WTC11 (cell line): ENCODE results near the gene RHOU.

Experiments
- IRF1 ChIP-seq: sonication (generic); formaldehyde crosslinking; IDR thresholded peaks from 2 replicates; pipeline ENCODE4 v1.8.0; 2023; ENCODE audit warnings: missing genetic modification reagents
- JUN ChIP-seq: sonication (generic); formaldehyde crosslinking; IDR thresholded peaks from 2 replicates; pipeline ENCODE4 v1.8.0; 2023; ENCODE audit warnings: mild to moderate bottlenecking, missing genetic modification reagents
- NR1H2 ChIP-seq: sonication (generic); formaldehyde crosslinking; IDR thresholded peaks from 2 replicates; pipeline ENCODE4 v1.9.0; 2021; ENCODE audit warnings: mild to moderate bottlenecking, moderate library complexity, missing genetic modification reagents
- SP1 ChIP-seq: sonication (generic); formaldehyde crosslinking; conservative IDR thresholded peaks from 2 replicates; pipeline ENCODE4 v1.8.1; 2022; ENCODE audit warnings: missing genetic modification reagents
- TCF7 ChIP-seq: sonication (generic); formaldehyde crosslinking; IDR thresholded peaks from 2 replicates; pipeline ENCODE4 v1.8.0; 2022; ENCODE audit warnings: mild to moderate bottlenecking, low read depth, missing genetic modification reagents, moderate library complexity
- TEAD1 ChIP-seq: sonication (generic); formaldehyde crosslinking; IDR thresholded peaks from 2 replicates; pipeline ENCODE4 v1.8.0; 2022; ENCODE audit warnings: mild to moderate bottlenecking, missing genetic modification reagents
- USF1 ChIP-seq: sonication (generic); formaldehyde crosslinking; IDR thresholded peaks from 2 replicates; pipeline ENCODE4 v1.8.0; 2022; ENCODE audit warnings: mild to moderate bottlenecking, missing genetic modification reagents
- USF2 ChIP-seq: sonication (generic); formaldehyde crosslinking; IDR thresholded peaks from 2 replicates; pipeline ENCODE4 v1.8.1; 2023; ENCODE audit warnings: mild to moderate bottlenecking, missing genetic modification reagents, moderate library complexity
- ZNF423 ChIP-seq: fragments of 250-450 bp; sonication (Bioruptor Pico); IDR thresholded peaks from 2 replicates; pipeline ENCODE4 v2.1.2; 2022; ENCODE audit warnings: mild to moderate bottlenecking, moderate library complexity
- TF ChIP-seq, protein P1 (sequence below): fragments of 200-600 bp; IDR thresholded peaks from 2 replicates; pipeline ENCODE4 v1.8.0; 2022; ENCODE audit warnings: antibody characterized with exemption
- TF ChIP-seq, protein P2 (sequence below): sonication (generic); formaldehyde crosslinking; IDR thresholded peaks from 2 replicates; pipeline ENCODE4 v1.8.1; 2023; ENCODE audit warnings: mild to moderate bottlenecking, missing genetic modification reagents, borderline replicate concordance

GRCh38 chr1:228739826-228740225 is 4.5 kb downstream of the RHOU start:
- TF ChIP-seq, protein P1, sequence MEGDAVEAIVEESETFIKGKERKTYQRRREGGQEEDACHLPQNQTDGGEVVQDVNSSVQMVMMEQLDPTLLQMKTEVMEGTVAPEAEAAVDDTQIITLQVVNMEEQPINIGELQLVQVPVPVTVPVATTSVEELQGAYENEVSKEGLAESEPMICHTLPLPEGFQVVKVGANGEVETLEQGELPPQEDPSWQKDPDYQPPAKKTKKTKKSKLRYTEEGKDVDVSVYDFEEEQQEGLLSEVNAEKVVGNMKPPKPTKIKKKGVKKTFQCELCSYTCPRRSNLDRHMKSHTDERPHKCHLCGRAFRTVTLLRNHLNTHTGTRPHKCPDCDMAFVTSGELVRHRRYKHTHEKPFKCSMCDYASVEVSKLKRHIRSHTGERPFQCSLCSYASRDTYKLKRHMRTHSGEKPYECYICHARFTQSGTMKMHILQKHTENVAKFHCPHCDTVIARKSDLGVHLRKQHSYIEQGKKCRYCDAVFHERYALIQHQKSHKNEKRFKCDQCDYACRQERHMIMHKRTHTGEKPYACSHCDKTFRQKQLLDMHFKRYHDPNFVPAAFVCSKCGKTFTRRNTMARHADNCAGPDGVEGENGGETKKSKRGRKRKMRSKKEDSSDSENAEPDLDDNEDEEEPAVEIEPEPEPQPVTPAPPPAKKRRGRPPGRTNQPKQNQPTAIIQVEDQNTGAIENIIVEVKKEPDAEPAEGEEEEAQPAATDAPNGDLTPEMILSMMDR: no peak
- TF ChIP-seq IRF1 (CRISPR knock-in tag) (no peak), ZNF423 (CRISPR knock-in tag) (no peak), NR1H2 (CRISPR knock-in tag) (no peak), USF1 (no peak), TEAD1 (CRISPR knock-in tag) (no peak), JUN (CRISPR knock-in tag) (no peak), SP1 (CRISPR knock-in tag) (no peak), TCF7 (CRISPR knock-in tag) (no peak), USF2 (CRISPR knock-in tag) (no peak)
- TF ChIP-seq, protein P2, sequence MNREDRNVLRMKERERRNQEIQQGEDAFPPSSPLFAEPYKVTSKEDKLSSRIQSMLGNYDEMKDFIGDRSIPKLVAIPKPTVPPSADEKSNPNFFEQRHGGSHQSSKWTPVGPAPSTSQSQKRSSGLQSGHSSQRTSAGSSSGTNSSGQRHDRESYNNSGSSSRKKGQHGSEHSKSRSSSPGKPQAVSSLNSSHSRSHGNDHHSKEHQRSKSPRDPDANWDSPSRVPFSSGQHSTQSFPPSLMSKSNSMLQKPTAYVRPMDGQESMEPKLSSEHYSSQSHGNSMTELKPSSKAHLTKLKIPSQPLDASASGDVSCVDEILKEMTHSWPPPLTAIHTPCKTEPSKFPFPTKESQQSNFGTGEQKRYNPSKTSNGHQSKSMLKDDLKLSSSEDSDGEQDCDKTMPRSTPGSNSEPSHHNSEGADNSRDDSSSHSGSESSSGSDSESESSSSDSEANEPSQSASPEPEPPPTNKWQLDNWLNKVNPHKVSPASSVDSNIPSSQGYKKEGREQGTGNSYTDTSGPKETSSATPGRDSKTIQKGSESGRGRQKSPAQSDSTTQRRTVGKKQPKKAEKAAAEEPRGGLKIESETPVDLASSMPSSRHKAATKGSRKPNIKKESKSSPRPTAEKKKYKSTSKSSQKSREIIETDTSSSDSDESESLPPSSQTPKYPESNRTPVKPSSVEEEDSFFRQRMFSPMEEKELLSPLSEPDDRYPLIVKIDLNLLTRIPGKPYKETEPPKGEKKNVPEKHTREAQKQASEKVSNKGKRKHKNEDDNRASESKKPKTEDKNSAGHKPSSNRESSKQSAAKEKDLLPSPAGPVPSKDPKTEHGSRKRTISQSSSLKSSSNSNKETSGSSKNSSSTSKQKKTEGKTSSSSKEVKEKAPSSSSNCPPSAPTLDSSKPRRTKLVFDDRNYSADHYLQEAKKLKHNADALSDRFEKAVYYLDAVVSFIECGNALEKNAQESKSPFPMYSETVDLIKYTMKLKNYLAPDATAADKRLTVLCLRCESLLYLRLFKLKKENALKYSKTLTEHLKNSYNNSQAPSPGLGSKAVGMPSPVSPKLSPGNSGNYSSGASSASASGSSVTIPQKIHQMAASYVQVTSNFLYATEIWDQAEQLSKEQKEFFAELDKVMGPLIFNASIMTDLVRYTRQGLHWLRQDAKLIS (CRISPR knock-in tag): no peak
